Uterus (tissue), 2 donors: ENCODE measurements around the gene RNF186.

Source experiments
- CTCF ChIP-seq, 4 experiments: fragments of 200-600 bp in 2 of 4; fragments of 450-650 bp in 2 of 4; sonication (generic) in 2 of 4; IDR thresholded peaks; one replicate each; pipeline ENCODE4 v1.5.1; 2016 to 2019; ENCODE audit warnings: antibody characterized with exemption in 4 of 4, mild to moderate bottlenecking in 2 of 4, moderate library complexity in 1 of 4
- POLR2A ChIP-seq, 2 donors: fragments of 450-650 bp; IDR thresholded peaks; one replicate each; pipeline ENCODE4 v1.6.1; 2016; ENCODE audit warnings: antibody characterized with exemption in 2 of 2, mild to moderate bottlenecking in 1 of 2, moderate library complexity in 1 of 2

- TF ChIP-seq CTCF (IDR thresholded peaks at IDR 0.05), result no peak
- TF ChIP-seq POLR2A (IDR thresholded peaks at IDR 0.05), result no peak
These were observed 46.0 kb upstream of the RNF186 start for GRCh38 chr1:19861034-19861433.
